CD14-positive monocyte (primary cell): ENCODE results near the gene SMYD3. TPM values are rescaled to one million over a fixed set of nuclear protein-coding genes. Genes with fewer than 3 reads are reported as not detected.

Experiments
- DNase-seq, 3 donors: peaks; one replicate each; pipeline ENCODE4 v3.0.0-alpha.2; 2011 to 2022
- H2AFZ ChIP-seq: 2 replicates; pipeline ENCODE4 v1.6.0; 2012; ENCODE audit warnings: mild to moderate bottlenecking, low read depth, low read length, inconsistent platforms; ENCODE audit not compliant: insufficient read depth, poor library complexity, severe bottlenecking
- H3K27ac ChIP-seq, 2 donors: 1 replicate in 1 of 2; 2 replicates in 1 of 2; pipeline ENCODE4 v1.5.1; 2012 to 2013; ENCODE audit warnings: low read length in 2 of 2, control low read depth in 1 of 2, inconsistent platforms in 1 of 2, low read depth in 1 of 2, mild to moderate bottlenecking in 1 of 2
- H3K27me3 ChIP-seq, 2 donors: one replicate each; pipeline versions ENCODE4 v1.6.0 to v1.6.1; 2011 to 2013; ENCODE audit warnings: low read length in 2 of 2; ENCODE audit not compliant: control insufficient read depth in 2 of 2, insufficient read depth in 2 of 2
- H3K36me3 ChIP-seq, 2 donors: replicated peaks in 1 of 2; 1 replicate in 1 of 2; 2 replicates in 1 of 2; pipeline versions ENCODE4 v1.5.1 to v1.6.1; 2012 to 2013; ENCODE audit warnings: low read length in 2 of 2, control low read depth in 1 of 2, inconsistent platforms in 1 of 2, mild to moderate bottlenecking in 1 of 2; ENCODE audit not compliant: insufficient read depth in 2 of 2, control insufficient read depth in 1 of 2
- H3K4me1 ChIP-seq, 2 donors: 1 replicate in 1 of 2; 2 replicates in 1 of 2; pipeline versions ENCODE4 v1.5.1 to v1.6.1; 2012 to 2013; ENCODE audit warnings: low read length in 2 of 2, control low read depth in 1 of 2, inconsistent platforms in 1 of 2, mild to moderate bottlenecking in 1 of 2, moderate library complexity in 1 of 2; ENCODE audit not compliant: insufficient read depth in 2 of 2, control insufficient read depth in 1 of 2
- H3K4me2 ChIP-seq: replicated peaks from 2 replicates; pipeline ENCODE3; 2012; ENCODE audit warnings: low read length, moderate library complexity, mild to moderate bottlenecking; ENCODE audit not compliant: poor library complexity, severe bottlenecking; ENCODE audit errors: extremely low read depth
- H3K4me3 ChIP-seq, 3 experiments: fragments of 200-600 bp in 1 of 3; sonication (generic) in 1 of 3; replicated peaks in 1 of 3; 1 replicate in 2 of 3; 2 replicates in 1 of 3; pipeline ENCODE4 v1.5.1; 2011 to 2013; ENCODE audit warnings: low read length in 3 of 3, mild to moderate bottlenecking in 3 of 3, control low read depth in 2 of 3, low read depth in 2 of 3, inconsistent platforms in 1 of 3, moderate library complexity in 1 of 3
- H3K79me2 ChIP-seq: 2 replicates; pipeline ENCODE4 v1.6.0; 2012; ENCODE audit warnings: mild to moderate bottlenecking, control low read depth, inconsistent platforms, low read length, moderate library complexity; ENCODE audit not compliant: insufficient read depth
- H3K9ac ChIP-seq: 2 replicates; pipeline ENCODE4 v1.6.0; 2017; ENCODE audit warnings: low read length, mild to moderate bottlenecking; ENCODE audit not compliant: insufficient read depth, poor library complexity, severe bottlenecking
- H3K9me3 ChIP-seq, 2 donors: replicated peaks in 1 of 2; 1 replicate in 1 of 2; 2 replicates in 1 of 2; pipeline versions ENCODE4 v1.5.1 to v1.6.1; 2012 to 2013; ENCODE audit warnings: low read length in 2 of 2, control low read depth in 1 of 2; ENCODE audit not compliant: control insufficient read depth in 1 of 2, insufficient read depth in 1 of 2
- H4K20me1 ChIP-seq: 2 replicates; pipeline ENCODE4 v1.6.0; 2012; ENCODE audit warnings: mild to moderate bottlenecking, low read length, control low read depth, moderate library complexity; ENCODE audit not compliant: insufficient read depth
- H3K27ac Mint-ChIP-seq, 7 donors: one replicate each; pipeline ENCODE4 v1.8.0; 2020; ENCODE audit warnings: mild to moderate bottlenecking in 7 of 7, mixed read lengths in 7 of 7, moderate library complexity in 6 of 7, inconsistent platforms in 2 of 7
- H3K27me3 Mint-ChIP-seq, 3 donors: one replicate each; pipeline ENCODE4 v1.8.0; 2021 to 2022; ENCODE audit warnings: low read depth in 3 of 3, mild to moderate bottlenecking in 3 of 3, mixed read lengths in 3 of 3, moderate library complexity in 3 of 3, inconsistent platforms in 1 of 3
- H3K36me3 Mint-ChIP-seq, 2 donors: one replicate each; pipeline ENCODE4 v1.8.0; 2020; ENCODE audit warnings: mixed read lengths in 2 of 2, inconsistent platforms in 1 of 2, mild to moderate bottlenecking in 1 of 2
- H3K4me1 Mint-ChIP-seq: one replicate; pipeline ENCODE4 v1.8.0; 2020; ENCODE audit warnings: mild to moderate bottlenecking, mixed read lengths
- H3K4me3 Mint-ChIP-seq, 2 donors: one replicate each; pipeline ENCODE4 v1.8.0; 2020; ENCODE audit warnings: mild to moderate bottlenecking in 2 of 2, mixed read lengths in 2 of 2, moderate library complexity in 1 of 2
- H3K9me3 Mint-ChIP-seq, 7 donors: one replicate each; pipeline ENCODE4 v1.8.0; 2020 to 2022; ENCODE audit warnings: mixed read lengths in 7 of 7, mild to moderate bottlenecking in 6 of 7, moderate library complexity in 6 of 7, inconsistent platforms in 2 of 7
- CTCF ChIP-seq: fragments of 200-600 bp; IDR thresholded peaks from one replicate; pipeline ENCODE4 v1.8.0; 2022; ENCODE audit warnings: antibody characterized with exemption, mild to moderate bottlenecking
- whole genome bisulfite sequencing: methylation state at CpG from one replicate; pipeline ENCODE4 v1.1.5; 2013; ENCODE audit warnings: missing lambda C conversion rate; ENCODE audit not compliant: insufficient coverage; 5-methylcytosine and 5-hydroxymethylcytosine counted together
- intact Hi-C, 2 donors: fragments of 100-400 bp; cut with micrococcal nuclease; formaldehyde crosslinking; loops; one replicate each; pipeline versions ENCODE4 v1.15.0 to v1.15.1; 2023
- polyA plus RNA-seq, 3 donors: library from polyadenylated mRNA; depleted of rRNA in 1 of 3; unstranded in 2 of 3; stranded (reverse) in 1 of 3; fragments of 300-500 nt in 2 of 3; fragments of >200 nt in 1 of 3; fragmentation: Illumina TruSeq in 2 of 3; gene quantifications; 1 replicate in 2 of 3; 2 replicates in 1 of 3; pipeline ENCODE4 v1.2.3, GENCODE V29; 2012 to 2021

SMYD3 gene
- polyA plus RNA-seq, 3 donors, result 2.7 to 8.4 (median 4.0) TPM

DNA sequence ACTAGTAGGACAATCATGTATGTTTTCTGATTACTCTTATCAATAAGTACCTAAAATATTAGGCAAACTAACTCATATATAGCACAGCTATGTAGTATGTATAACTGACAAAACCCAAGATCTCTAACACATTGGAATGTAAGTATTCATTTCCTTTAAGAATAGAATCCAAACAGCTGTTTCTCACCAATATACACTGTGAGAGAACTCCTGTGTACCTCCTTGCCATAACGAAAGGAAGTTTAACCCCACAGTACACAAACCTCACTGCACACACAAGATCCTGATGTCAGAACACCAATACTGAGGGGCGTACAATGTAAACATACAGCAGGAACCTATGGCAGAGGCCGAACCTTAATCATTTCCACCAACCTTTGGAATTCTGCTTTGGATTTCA, 113.0 kb downstream of the SMYD3 start:
- Histone ChIP-seq H2AFZ (no peak overlapping the region), H3K4me3 (no peak overlapping the region), H3K79me2 (no peaks in the 10 kb centered on the region), H4K20me1 (no peaks in the 10 kb centered on the region), H3K36me3 (no peaks in the 10 kb centered on the region), H3K27ac (no peak overlapping the region), H3K4me1 (no peaks in the 10 kb centered on the region), H3K9ac (no peak overlapping the region), H3K4me2 (no peak overlapping the region), H3K27me3 (no peaks in the 10 kb centered on the region), H3K9me3 (peaks cover 7 to 8% of the 10 kb centered on the region in 2 donors)
- Mint-ChIP-seq H3K27ac (no peak overlapping the region), H3K9me3 (peaks cover 7 to 13% (median 11%) of the 10 kb centered on the region in 7 donors), H3K27me3 (peaks cover 0 to 2% (median 2%) of the 10 kb centered on the region in 3 donors), H3K4me1 (no peaks in the 10 kb centered on the region), H3K36me3 (peaks cover 0 to 6% of the 10 kb centered on the region in 2 donors), H3K4me3 (no peak overlapping the region)
- no peak for DNase-seq
- 62% methylated on average over 3 of the region's 3 CpGs for WGBS
- TF ChIP-seq CTCF, result no peak
- intact Hi-C loops, result no loop called here

- Mint-ChIP-seq H3K36me3 (peaks cover 0 to 6% of the 10 kb centered on the region in 2 donors), H3K27ac (no peak overlapping the region), H3K4me3 (no peak overlapping the region), H3K27me3 (peaks cover 0 to 2% (median 0%) of the 10 kb centered on the region in 3 donors), H3K4me1 (no peaks in the 10 kb centered on the region), H3K9me3 (peaks cover 7 to 13% (median 11%) of the 10 kb centered on the region in 7 donors)
- TF ChIP-seq CTCF, result no peak
- no peak for DNase-seq
- intact Hi-C loops, result no loop called here
- Histone ChIP-seq H3K4me2 (no peak overlapping the region), H3K9me3 (peaks cover 7 to 8% of the 10 kb centered on the region in 2 donors), H3K9ac (no peak overlapping the region), H4K20me1 (no peaks in the 10 kb centered on the region), H2AFZ (no peak overlapping the region), H3K79me2 (no peaks in the 10 kb centered on the region), H3K27me3 (no peaks in the 10 kb centered on the region), H3K36me3 (no peaks in the 10 kb centered on the region), H3K4me3 (no peak overlapping the region), H3K27ac (no peak overlapping the region), H3K4me1 (no peaks in the 10 kb centered on the region)
- WGBS, result 90% methylated on average over 2 of the region's 5 CpGs
Measured at GRCh38 chr1:246390855-246391254, 116.2 kb downstream of the SMYD3 start.
